Stimulated activated CD4-positive, alpha-beta T cell treated with anti-CD3 and anti-CD28 coated beads, Interleukin-1b, Interleukin-23, amount 100 ng/mL, for 1 hour (primary cell): ENCODE data around the gene COL23A1.

Experiments used
- DNase-seq, 2 donors: peaks; one replicate each; pipeline ENCODE4 v3.0.0-alpha.2; 2020; ENCODE audit warnings: low read depth in 2 of 2

COL23A1 gene

DNA sequence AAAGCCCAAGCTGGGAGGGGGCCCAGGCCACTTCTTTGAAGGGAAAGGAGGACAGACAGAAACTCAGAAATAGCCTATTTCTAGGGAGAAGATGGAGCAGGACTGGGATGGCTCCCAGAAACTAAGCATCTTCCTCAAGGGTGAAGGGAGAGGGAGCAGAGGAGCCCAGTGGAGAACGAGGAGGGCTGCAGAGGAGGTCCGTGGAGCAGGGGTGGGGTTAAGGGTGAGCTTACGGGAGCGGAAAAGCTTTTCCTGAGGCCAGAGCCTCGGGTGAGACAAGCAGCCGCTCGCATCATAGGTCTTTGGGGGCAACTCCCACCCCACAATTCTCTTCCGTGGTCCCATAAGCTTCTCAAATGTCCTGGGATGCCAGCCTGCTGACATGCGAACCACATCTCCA lies 230.5 kb downstream of the COL23A1 start:
- DNase-seq, result no peak

DNA sequence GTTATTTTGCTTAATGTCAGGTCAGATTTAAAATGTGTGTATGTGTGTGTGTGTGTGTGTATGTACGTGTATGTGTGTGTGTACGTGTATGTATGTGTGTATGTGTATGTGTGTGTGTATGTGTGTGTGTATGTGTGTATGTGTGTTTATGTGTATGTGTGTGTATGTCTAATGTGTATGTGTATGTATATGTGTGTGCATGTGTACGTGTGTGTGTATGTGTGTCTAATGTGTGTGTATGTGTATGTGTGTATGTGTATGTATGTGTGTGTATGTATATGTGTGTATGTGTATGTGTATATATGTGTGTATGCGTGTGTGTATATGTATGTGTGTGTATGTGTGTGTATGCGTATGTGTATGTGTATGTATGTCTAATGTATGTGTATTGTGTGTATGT lies 232.5 kb downstream of the COL23A1 start:
- no peak for DNase-seq

DNA sequence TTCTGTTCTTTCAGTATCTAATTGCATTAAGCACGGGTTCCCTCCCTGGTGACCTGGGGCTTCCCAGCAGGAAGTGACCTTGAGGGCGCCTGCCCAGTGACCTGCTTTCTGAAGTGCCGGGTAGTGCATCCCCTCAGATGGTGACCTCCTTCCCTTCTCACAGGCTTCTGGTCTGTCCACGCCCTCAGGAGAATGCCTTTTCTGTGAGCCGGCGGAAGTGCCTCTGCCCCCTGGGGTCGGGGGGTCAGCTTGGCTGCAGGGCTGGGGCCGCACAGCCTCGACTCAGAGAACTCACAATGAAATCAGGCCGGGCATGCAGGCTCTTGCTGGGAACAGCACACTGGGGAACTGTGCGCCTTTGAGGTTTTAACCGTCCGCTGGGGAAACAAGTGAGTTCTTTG lies 233.1 kb downstream of the COL23A1 start:
- DNase-seq, result no peak

DNA sequence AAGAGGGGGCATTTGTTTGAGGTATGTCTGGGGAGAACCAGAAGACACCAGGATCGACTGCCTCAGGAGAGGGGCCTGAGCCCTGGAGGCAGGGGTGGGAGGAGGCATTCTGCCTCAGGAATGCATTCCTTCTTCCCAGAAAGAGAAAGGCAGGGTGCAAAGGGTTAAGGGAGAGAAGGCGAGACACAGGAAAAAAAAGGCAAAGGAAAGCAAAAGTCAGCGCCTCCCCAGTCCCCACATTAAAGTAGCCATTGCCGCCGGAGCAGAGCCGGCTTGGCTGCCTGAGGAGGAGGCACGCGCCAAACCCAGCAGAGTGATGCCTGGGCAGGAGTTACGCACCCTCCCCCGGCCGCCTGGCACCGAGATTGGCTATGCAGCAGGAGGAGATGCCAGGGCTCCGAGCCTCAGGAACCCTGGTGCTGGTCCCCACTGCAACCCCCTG lies 233.7 kb downstream of the COL23A1 start:
- DNase-seq, result no peak

DNA sequence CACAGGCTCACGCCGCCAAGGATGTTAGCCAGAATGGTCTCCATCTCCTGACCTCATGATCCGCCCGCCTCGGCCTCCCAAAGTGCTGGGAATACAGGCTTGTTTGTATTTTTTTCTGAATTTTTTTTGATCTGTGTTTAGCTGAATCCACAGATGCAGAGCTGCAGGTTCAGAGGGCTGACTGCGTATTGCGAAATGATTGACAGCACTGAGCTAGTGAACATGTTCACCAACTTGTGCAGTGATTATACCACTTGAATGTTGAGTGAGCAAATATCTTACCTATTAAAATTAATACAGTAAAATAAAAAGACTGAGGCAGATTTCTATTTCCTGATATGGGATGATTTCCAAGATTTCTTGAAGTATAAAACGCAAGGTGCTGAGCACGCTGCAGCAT lies 234.5 kb downstream of the COL23A1 start:
- DNase-seq, result no peak

DNA sequence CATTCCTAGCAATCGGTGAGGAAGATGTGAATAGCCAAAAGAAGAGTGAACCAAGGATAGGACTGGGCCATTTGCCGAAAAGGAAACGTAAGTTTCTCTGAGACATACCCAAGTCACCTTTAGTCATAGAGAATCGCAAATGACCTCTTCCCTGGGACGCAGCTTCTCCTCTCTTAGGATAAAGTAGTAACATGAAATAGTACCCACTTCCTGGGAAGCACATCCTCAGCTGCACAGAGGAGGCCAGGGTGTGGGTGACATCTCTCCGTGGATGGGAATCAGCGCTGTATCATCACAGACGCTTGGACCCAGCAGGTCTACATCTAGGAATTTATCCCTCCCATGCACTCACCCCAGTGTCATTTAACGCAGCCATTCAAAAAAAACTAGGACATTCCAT lies 236.7 kb downstream of the COL23A1 start:
- DNase-seq, result no peak

DNA sequence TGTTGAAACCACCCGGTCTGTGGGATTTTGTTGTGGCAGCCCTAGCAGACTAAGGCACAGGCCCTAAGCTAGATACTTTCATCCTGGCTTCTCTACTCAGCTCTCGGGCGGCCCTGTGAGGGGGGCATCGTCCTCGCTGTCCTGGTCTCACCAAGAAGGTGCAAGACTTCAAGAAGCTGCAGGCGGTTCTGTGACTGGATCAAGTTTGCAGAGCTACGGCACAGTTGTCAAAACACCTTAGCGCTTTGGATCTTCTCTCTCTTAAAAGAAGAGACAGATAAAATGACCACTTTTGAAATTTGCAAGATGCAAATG lies 238.2 kb downstream of the COL23A1 start:
- no peak for DNase-seq

DNA sequence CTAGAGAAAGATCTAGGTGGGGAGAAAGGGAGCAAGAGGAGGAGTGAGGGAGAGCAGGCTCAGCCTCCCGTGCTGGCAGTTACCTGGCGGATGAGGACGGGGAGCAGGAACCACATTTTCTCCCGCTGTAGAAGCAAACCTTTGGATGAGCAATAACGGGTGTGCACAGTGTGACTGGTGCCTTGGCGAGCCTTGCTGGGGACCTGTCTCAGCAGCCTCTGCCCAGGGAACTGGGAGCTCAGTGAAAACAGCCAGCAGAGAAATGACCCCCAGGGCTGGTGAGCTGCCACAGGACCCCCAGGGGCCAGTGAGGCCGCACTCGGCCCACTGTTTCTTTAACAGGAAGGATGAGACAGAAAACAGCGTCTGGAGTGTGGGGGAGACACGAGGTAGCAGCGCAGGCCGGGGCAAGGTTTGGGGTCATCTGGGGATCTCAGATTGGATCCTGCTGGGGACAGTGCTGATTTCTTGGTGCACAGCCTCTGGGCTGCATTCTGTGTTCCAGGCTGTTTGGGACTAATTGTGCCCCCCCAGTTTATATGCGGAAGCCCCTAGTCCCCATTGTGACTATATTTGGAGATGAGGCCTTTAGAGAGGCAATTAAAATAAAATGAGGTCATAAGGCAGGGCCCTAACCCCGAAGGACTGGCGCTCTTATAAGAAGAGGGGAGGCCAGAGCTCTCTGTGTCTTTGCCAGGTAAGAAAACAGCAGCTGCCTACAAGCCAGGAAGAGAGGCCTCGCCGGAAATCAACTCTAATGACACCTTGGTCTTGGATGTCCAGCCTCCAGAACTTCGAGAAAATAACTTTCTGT lies 238.8 kb downstream of the COL23A1 start:
- no peak for DNase-seq

DNA sequence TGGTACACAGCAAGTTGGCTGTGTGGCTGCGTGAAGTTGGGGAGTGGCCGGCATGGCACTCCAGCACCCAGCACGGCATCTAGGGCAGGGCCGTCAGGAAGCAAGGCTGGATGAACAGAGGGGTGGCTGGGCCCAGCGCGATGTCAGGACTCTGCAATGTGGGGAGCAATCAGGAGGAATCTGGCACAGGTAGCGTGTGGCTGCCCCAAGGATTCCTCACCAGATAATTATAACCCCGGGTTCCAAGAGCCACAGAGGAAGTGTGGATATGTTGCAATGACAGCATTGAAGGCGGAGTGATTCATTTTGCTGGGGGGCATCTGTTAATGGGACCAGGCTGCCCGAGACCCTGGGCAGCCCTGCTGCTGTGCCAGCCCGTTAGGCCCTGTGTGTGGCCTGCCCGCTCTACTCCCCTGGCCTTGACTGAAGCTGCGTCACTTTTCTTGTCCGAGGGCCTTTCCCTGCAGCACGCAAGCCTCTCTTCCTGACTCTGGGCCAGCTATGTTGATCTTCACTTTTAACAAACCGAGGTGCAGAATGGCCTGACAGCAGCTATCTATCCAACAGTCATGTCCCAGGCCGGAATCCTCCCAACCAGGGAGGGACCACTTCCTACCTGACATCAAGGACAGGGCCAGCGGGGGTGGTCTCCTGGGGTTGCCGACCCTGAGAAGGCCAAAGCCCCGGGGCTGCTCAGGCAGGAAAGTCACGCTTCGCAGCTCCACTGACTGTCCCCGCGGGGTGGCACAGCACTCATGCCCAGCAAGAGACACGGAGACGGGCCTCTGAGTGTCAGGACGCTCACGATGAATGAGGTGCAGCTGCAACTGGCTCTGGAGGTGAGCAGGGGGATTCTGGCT lies 239.6 kb downstream of the COL23A1 start:
- DNase-seq, result no peak

DNA sequence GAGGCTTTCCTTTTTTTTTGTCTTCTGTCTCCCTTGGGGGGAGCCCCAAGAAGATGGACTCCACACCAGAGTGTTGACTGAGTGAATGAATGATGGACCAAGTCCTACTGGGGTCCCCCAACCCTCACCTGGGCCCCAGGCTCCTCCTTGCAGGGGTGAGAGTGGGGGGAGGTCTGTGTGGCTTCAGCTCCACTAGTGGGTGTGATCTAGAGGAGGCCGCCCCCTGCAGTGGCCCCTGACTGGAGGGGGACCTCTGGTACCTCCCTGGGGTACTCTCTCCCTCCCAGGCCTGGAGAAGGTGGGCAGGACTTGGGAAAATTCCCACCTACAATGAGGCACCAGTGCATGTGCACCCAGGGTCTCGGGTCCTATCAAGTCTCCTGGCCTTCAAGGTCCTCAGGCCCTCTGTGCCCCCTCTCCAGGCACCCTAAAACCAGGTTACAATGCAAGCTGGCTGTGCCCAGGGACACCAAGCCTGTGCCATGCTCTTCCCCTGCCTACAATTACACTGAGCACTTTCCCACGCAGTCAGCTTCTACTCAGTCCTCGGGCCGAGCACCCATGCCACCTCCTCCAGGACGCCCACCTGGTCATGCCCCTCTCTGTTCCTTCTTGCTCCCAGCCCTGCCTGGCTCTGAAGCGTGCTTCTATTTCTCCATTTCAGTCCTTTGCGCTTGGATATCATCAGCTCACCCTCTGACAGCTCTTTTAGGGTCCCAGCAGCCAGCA lies 240.4 kb downstream of the COL23A1 start:
- no peak for DNase-seq

DNA sequence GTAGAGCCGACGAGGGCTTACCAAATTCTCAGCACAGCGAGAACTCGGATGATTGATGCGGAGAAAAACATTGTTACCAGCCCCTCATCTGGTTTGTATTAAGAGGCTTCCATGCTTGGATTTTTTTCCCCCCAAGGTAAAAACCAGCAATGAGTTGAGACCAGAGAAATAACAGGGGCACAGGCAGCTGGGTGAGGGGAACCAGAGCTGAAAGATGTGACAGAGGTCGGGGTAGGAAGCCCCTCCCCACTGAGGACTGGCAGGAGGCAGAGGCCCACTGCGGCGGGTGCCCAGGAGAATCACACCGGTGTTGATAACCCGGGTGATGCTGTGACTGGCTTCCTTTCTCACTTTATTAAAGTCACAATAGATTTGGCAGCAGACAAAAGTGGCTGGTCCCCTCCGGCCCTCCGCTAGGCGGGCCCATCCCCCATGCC lies 241.1 kb downstream of the COL23A1 start:
- DNase-seq, result no peak

DNA sequence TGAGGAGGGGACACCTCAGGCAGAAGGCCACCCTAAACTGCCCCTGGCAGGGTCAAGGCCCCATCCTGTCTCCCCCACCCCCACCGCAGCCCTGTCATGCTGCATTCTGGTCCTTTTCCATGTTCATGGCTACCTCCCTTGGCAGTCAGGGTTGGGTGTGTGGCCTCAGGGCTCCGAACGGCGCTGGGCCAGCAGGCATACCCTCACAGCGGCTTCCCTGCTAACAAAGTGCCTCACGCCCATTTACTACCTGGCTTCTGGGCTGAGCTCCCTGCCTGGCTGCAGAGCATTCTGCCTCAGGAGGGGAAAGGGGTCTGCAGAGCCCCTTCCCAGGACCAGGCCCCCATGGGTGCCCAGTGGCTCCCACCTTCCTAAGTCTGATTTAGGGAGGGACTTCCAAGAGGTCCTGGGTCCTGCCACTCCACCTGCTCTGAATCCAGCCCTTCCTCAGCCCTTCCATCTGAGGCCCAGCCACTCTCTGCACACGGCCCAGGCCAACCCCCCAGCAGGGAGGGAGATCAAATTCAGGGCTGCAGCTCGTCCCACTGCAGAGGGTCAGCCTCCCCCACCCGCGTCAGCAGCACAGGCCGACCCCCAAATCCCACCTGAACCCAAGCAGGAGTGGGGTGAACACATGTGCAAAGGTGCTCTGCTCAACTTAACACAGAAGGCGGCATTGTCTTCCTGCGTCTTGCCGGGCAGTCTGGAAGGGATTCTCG lies 241.7 kb downstream of the COL23A1 start:
- DNase-seq, result no peak

DNA sequence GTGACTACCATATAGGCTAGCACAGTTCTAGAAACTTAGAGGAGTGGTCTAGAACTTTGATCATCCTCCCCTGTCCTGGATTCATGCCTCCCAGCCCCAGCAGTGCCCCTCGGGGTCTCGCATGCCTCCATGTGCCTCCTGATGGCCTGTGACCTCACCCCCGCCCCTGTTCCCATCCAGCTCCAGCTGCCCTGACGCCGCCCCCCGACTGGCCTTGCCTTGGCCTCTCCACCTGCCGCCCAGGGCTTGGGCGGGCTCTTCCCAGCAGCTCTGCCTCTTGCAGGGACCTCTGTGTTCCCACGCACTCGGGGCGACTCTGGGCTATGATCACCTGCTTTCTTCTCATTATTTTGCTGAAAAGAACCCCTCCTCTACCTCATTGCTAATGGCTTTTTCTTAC lies 242.2 kb downstream of the COL23A1 start:
- DNase-seq, result no peak

DNA sequence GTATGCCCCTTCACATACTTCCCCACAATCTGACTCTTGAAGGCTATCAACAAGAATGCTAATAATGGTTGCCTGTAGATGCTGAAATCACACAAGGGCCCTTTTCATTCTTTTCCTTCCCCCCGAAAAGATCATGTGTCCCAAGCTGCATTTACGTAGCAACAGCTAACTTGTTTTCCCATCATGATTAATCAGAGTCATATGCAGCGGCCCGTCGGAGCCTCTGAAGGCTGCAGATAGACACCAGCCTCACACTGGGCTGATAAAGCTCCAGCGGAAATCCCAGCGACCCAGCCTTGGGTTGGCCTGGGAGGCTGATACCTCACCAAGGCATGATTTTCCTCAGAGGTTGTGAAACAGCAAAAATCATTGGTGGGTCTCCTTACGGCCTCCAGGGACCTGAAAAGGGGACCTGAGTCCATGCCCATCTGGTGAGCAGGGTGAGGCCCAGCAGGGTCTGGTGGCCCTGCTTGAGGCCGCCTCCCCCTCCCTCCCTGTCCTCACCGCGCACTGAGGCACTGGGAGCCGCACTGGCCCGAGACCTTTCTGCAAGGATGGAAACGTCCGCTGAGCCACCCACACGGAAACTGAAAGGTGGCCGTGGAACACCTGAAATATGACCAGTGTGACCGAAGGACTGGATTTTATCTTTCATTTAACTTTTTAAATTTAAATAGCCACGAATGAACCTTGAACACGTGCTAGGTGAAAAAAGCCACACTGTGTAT lies 243.4 kb downstream of the COL23A1 start:
- no peak for DNase-seq

DNA sequence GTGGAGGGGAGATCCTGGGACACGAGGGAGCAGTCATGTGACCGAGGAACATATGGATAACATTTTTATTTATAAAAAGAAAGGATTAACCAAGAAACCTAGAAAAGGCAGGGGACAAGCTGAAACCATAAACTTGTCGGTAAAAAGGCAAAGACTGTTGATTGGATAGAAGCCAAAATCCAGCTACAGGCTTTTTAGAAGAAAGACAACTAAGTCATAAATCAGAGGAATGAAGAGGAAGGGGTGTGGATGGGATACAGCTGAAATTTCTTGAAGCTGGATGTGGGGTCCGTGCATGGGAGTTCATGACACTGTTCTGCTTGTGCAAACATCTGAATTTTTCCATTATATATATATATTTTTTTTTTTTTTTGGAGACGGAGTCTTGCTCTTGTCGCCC lies 246.9 kb downstream of the COL23A1 start:
- no peak for DNase-seq

DNA sequence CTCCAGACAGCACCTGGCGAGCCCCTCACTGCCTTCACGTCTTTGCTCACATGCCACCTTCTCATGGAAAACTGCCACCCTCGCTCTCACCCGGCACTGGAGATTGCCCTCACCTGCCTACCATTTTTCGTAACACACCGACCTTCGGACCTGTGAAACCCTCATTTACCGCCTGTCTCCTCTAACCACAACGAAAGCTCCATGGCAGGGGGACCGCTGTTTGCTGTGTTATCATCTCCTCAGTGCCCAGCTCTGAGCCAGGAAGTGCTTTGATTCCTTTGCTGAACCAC lies 248.4 kb downstream of the COL23A1 start:
- DNase-seq, result no peak

DNA sequence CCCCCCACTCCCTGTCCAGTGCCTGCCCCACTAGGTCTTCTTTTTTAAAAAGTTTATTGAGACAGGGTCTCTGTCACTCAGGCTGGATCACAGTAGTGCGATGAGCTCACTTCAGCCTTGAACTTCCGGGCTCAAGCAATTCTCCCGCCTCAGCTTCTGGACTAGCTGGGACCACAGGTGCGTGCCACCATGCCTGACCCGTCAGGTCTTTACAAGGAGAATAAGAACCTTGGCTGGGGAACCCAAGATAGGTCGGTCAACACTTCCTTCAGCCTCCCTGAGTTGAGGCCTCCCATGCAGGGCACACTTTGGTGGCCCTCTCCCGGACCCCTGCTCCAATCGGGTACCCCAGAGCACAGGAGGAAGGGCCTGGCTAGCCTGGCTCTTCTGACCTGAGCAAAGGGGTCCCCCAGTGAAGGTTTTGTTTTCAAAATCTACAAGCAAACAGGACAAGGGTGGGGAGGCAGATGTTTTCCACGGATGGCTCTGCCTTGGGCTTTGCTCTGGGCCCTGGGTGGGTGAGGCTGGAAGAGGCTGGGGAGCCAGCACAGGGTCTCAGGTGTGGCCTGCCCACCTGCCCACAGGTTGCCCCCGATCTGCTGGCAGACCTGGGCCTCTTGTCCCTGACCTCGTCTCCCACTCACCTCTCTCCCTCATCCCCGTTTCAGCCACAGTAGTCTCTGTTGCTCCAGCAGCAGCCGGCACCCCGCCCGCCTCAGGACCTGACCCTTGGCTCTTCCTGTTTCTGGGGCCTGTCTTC lies 248.9 kb downstream of the COL23A1 start:
- no peak for DNase-seq

DNA sequence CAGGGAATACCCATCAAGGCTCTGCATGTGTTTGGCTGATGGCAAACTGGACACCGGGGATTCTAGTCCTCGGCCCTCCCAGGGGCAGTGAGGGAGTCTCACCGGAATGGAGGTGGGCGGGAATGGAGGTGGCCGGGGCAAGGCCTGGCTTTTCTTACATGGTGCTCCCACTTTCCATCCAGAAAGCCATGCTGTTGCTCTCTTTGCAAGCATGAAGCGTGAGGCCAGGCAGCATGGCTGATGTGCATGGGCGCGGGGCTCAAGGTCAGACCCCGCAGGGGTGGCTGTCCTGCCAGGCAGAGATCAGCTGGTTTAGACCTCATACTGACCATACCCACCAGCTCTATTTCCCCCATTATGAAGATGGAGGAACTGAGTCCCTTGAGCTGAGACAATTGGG lies 249.6 kb downstream of the COL23A1 start:
- no peak for DNase-seq

DNA sequence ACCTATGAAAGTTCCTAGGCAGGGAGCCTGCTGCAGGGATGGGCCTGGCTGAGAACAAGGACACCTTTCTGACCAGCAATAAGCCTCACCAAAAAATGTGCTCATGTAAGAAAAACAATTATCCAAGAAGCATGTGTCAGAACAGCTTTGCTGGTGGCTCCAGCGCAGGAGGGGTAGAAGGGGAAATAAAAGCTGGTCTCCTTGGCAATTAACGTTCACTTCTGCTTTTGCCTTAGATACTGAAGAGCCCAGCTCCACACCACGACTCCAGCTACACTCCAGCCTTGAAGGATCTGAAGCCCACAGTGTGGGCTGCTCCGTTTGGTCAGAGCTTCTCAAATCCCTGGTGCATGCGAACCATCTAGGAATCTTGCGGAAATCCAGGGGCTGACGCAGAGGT lies 250.0 kb downstream of the COL23A1 start:
- no peak for DNase-seq

DNA sequence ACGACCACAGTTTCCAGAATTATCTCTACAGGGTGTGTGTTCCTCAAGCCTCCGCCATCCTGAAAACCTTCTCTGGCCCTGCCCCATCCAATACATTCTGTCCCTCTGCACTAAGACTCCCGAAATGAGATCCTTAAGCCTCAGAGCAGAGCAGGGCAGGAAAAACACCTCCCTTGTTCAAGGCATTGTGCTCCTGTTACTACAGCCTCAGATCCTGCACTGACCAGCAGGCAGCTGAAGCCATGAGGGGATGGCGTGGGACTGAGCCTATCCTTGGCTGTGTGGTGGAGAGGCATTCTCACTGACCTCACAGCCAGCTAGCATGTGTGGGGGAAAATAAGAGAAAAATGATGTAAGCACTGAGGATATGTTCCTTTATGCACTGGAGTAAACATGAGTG lies 250.9 kb downstream of the COL23A1 start:
- DNase-seq, result no peak

DNA sequence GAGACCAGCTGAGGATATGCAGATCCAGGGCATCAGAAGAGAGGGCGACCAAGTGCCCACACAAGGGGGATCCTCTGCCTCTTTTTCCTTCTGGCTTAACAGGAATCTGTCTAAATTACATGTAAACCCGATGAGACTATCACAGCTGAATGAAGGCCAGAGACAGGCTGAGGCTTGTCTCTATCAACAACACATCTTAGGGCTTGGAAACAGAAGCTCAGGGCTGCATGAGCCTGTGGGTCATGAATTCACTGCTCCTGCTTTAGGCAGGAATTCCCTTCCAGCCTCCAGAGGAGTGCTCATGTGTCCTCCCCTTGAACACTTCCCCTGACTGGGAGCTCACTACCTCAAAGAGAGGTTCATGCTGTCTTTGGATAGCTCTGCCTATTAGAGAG lies 251.4 kb downstream of the COL23A1 start:
- no peak for DNase-seq
